HG03558 (cell line): ENCODE measurements around the gene SEMA6D.

Experiments
- ATAC-seq: cut with Tn5 transposase; IDR thresholded peaks from one replicate; pipeline ENCODE4 v1.9.1; 2021; ENCODE audit warnings: moderate number of reproducible peaks; ENCODE audit not compliant: unreplicated experiment; ENCODE audit errors: extremely low read depth

Gene SEMA6D

GRCh38 chr15:47817969-47818548 is 100.8 kb downstream of the SEMA6D start:
- ATAC-seq: no peak

- ATAC-seq: no peak
Measured at GRCh38 chr15:47819158-47819557, 101.9 kb downstream of the SEMA6D start.

GRCh38 chr15:47820057-47820746 is 102.9 kb downstream of the SEMA6D start:
- no peak for ATAC-seq

- ATAC-seq: no peak
Measured at GRCh38 chr15:47820747-47821319, 103.5 kb downstream of the SEMA6D start.

DNA sequence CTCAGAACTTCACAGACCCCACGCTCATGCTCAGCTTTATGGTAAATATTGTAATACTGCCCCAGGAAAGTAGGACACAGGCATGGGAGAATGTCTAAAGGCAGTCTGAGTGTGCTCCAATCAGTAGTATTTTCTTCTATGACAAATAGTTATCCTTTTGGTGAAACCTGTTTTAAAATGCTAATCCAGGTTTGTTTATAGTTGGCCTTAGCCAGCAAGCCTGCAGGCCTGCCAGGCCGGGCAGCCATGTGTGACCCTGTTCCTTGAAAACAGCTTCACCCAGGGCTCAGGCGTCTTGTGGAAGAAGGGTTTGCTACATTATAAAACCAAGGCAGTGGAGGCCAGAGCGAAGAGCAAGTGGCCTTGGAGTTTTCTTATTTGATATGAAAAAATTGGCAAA is 104.7 kb downstream of the SEMA6D start:
- ATAC-seq: no peak
